Body of pancreas (tissue), 4 donors: ENCODE results near the gene TCAP. TPM values are rescaled to one million over a fixed set of nuclear protein-coding genes. Genes with fewer than 3 reads are reported as not detected.

Source experiments
- ATAC-seq: fragments of 150-250 bp; one replicate; pipeline ENCODE4 v1.9.1; 2016
- DNase-seq, 4 donors: peaks; one replicate each; pipeline ENCODE4 v3.0.0-alpha.2; 2019
- H3K27ac ChIP-seq, 4 donors: fragments of 200-600 bp; sonication (generic); 1 replicate in 3 of 4; 2 replicates in 1 of 4; pipeline versions ENCODE4 v1.5.1 to v1.6.1; 2016 to 2019; ENCODE audit warnings: mild to moderate bottlenecking in 1 of 4, mixed read lengths in 1 of 4, moderate library complexity in 1 of 4
- H3K27me3 ChIP-seq, 2 donors: fragments of 200-600 bp; sonication (generic); one replicate each; pipeline ENCODE4 v1.6.0; 2016; ENCODE audit warnings: mild to moderate bottlenecking in 1 of 2
- H3K36me3 ChIP-seq, 2 donors: fragments of 200-600 bp; sonication (generic); replicated peaks in 1 of 2; 2 replicates each; pipeline ENCODE4 v1.5.1; 2016; ENCODE audit warnings: low read depth in 2 of 2; ENCODE audit not compliant: insufficient read depth in 1 of 2
- H3K4me1 ChIP-seq: fragments of 200-600 bp; sonication (generic); one replicate; pipeline ENCODE4 v1.6.0; 2016
- H3K4me3 ChIP-seq, 2 donors: fragments of 200-600 bp; sonication (generic); 1 replicate in 1 of 2; 2 replicates in 1 of 2; pipeline ENCODE4 v1.5.1; 2016 to 2019
- H3K9me3 ChIP-seq, 3 donors: fragments of 200-600 bp; sonication (generic); 1 replicate in 2 of 3; 2 replicates in 1 of 3; pipeline ENCODE4 v1.5.1; 2016
- POLR2A ChIP-seq, 3 donors: fragments of 450-650 bp; IDR thresholded peaks; one replicate each; pipeline ENCODE4 v1.6.1; 2016; ENCODE audit warnings: antibody characterized with exemption in 3 of 3, mild to moderate bottlenecking in 2 of 3
- WGBS, 2 donors: methylation state at CpG; one replicate each; pipeline ENCODE4 v1.1.5; 2017; 5-methylcytosine and 5-hydroxymethylcytosine counted together
- intact Hi-C: fragments of 100-400 bp; cut with DNase I; formaldehyde crosslinking; loops from one replicate; pipeline ENCODE4 v1.15.1; 2023
- total RNA-seq, 2 donors: library from RNA; depleted of rRNA; stranded (reverse); fragments of >200 nt; gene quantifications; one replicate each; pipeline ENCODE4 v1.1.0, GENCODE V29; 2016
- TF ChIP-seq, protein P1 (sequence below), 7 experiments: fragments of 450-650 bp in 4 of 7; fragments of 200-600 bp in 3 of 7; sonication (generic) in 3 of 7; IDR thresholded peaks; one replicate each; pipeline ENCODE4 v1.5.1; 2016 to 2019; ENCODE audit warnings: antibody characterized with exemption in 7 of 7

Gene TCAP
- total RNA-seq, 2 donors from 2014 or later, result 0.26 TPM; not detected in 1

DNA sequence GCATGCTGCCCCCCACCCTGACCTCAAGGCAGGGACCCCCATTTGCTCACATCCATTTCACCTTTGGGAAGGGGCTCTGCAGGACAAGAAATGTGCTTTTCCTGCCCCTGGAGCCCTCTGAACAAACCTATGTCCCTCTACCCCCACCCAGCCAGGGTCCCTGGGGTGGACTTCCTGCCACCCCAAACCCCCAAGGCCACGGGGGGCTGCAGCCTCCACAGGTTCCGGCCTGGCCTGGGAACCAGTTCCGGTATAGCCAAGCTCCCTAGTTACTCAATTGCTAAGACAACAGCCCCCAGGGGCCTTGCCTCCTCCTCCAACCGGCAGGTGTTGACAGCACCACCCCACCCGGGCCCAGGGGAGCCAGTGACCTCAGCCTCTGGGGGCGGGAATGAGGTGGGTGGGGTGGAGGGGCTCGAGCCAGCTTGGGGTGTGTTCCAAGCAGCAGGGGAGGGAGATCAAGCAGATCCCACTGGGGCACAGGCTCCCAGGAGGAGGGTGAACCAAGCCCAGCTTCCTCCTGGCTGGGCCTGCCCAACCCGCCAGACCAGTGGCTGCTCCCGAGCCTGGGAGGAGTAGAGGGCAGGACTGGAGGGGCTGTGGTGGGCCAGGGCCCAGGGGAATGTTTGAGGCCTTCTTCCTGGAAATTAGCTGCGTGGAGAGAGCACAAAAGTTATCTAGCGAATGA lies 9.7 kb downstream of the TCAP start:
- peak overlapping the region; percentile 30 to 78 (median 70) for H3K27ac ChIP-seq
- H3K27me3 ChIP-seq, result no peaks in the 10 kb centered on the region
- H3K36me3 ChIP-seq, result no peaks in the 10 kb centered on the region
- no peak overlapping the region for H3K4me3 ChIP-seq
- no peaks in the 10 kb centered on the region for H3K9me3 ChIP-seq
- intact Hi-C loops, result no loop called here
- ATAC-seq (peak; percentile 73), DNase-seq (peak; percentile 52 to 73 (median 64))
- TF ChIP-seq, protein P1, sequence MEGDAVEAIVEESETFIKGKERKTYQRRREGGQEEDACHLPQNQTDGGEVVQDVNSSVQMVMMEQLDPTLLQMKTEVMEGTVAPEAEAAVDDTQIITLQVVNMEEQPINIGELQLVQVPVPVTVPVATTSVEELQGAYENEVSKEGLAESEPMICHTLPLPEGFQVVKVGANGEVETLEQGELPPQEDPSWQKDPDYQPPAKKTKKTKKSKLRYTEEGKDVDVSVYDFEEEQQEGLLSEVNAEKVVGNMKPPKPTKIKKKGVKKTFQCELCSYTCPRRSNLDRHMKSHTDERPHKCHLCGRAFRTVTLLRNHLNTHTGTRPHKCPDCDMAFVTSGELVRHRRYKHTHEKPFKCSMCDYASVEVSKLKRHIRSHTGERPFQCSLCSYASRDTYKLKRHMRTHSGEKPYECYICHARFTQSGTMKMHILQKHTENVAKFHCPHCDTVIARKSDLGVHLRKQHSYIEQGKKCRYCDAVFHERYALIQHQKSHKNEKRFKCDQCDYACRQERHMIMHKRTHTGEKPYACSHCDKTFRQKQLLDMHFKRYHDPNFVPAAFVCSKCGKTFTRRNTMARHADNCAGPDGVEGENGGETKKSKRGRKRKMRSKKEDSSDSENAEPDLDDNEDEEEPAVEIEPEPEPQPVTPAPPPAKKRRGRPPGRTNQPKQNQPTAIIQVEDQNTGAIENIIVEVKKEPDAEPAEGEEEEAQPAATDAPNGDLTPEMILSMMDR (IDR thresholded peaks at IDR 0.05), result no peak
- TF ChIP-seq POLR2A (IDR thresholded peaks at IDR 0.05), result peak in 2 of 3 donors; percentile 34 to 37
- 41 to 43% methylated on average over 6 to 9 of the region's 11 CpGs for WGBS, 2 donors
- H3K4me1 ChIP-seq, result peaks cover 37% of the 10 kb centered on the region

DNA sequence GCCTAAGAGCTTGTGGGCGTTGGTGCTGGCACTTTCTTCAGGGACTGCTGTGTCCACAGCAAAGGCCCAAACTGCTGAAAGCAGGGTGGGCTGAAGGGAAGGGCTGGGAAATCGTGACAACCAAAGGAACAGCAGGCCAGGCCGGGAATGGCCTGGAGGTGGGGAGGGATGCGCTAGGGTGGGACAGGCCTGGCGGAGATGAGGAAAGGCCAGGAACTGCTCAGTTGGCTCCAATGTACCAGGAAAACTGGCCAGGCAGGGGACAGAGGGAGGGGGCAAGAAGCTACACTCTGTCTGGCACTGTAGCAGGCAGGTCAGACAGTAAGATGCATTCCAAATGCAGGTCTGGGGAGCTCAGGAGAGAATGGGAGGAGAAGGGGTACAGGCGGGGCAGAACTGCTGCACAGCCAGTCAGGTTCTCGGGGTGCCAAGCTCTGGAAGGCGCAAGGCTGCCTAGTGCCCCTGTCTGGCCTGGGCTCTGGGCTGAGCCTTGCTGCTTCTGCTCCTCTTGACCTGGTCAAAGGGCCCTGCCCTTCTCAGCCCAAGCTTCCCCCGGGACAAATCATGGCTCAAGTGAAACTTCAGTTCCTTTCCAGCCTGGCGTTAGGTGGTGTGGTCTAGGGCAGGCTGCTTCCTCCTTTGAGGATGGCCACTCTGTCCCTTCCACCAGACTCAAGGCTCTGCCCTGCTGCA lies 10.4 kb downstream of the TCAP start:
- WGBS, 2 donors, result 68 to 78% methylated on average over 9 to 10 of the region's 10 CpGs

DNA sequence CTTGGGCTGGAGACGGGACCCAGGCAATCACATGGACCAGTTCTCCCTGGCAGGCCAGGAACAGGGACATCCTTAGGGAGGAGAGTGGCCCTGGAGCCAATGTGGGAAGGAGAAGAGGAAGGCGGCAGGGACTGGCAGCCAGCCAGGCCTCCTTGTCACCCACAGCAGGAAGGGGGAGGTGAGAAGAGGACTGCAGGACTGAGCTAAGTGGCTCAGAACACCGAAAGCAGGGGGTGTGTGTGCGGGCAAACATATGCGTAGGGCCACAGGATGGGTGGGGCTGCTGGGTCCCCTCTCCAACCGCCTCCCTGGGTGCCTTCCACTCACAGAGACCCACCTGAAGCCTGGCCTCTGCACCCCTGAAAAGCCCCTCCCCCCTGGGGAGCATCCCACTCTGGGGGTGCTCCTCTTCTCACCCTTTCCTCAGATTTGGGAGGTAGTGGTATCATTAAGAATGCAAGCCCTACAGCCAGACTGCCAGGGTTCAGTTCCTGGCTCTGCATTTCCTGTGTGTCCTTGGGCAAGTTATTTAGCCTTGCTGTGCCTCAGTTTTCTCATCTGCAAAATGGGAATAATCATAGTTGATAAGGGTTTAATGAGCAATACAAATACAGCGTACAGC lies 11.2 kb downstream of the TCAP start:
- TF ChIP-seq, protein P1 (IDR thresholded peaks at IDR 0.05), result no peak
- no peak for TF ChIP-seq POLR2A (IDR thresholded peaks at IDR 0.05)
- H3K27ac ChIP-seq, result peak overlapping the region in 3 of 4 donors; percentile 65 to 78 (median 76)
- no peaks in the 10 kb centered on the region for H3K27me3 ChIP-seq
- H3K4me3 ChIP-seq, result no peak overlapping the region
- peak; percentile 17 for ATAC-seq
- WGBS, 2 donors, result 57 to 61% methylated on average over 7 of the region's 7 CpGs
- H3K36me3 ChIP-seq, result no peaks in the 10 kb centered on the region
- DNase-seq, result peak; percentile 46 to 69 (median 60)
- peaks cover 35% of the 10 kb centered on the region for H3K4me1 ChIP-seq
- intact Hi-C loops, result no loop called here
- no peaks in the 10 kb centered on the region for H3K9me3 ChIP-seq

More for the DNA sequence above, 10.4 kb downstream of the TCAP start:
- Histone ChIP-seq H3K27ac (peak overlapping the region in 3 of 4 donors; percentile 65 to 78 (median 76)), H3K9me3 (no peaks in the 10 kb centered on the region), H3K27me3 (no peaks in the 10 kb centered on the region), H3K4me3 (no peak overlapping the region), H3K36me3 (no peaks in the 10 kb centered on the region), H3K4me1 (peaks cover 37% of the 10 kb centered on the region)
- DNase-seq, result no peak
- TF ChIP-seq, protein P1 (IDR thresholded peaks at IDR 0.05), result no peak
- TF ChIP-seq POLR2A (IDR thresholded peaks at IDR 0.05), result no peak
- no peak for ATAC-seq
- intact Hi-C loops, result no loop called here

DNA sequence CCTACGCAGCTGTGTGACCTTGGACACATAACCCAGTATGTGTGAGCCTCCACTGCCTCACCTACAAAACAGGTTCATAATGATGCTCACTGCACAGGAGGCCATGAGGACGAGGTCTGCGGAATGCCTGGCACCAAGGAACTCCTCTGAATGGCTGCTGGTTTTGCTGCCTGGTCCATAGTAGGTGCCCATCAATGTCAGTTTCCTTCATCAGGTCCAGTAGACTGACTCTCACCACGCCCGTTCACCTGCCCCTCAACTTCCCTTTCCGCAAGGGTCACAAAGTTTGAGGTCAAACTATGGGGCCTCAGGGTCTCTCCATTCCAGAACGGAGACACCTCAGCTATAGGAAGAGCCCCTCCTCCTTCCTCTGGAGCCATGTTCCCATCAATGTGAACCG lies 11.9 kb downstream of the TCAP start:
- intact Hi-C loops, result no loop called here
- WGBS, 2 donors, result 67 to 93% methylated on average over 5 to 8 of the region's 8 CpGs
- no peaks in the 10 kb centered on the region for H3K36me3 ChIP-seq
- DNase-seq (no peak), ATAC-seq (no peak)
- H3K27me3 ChIP-seq, result no peaks in the 10 kb centered on the region
- H3K27ac ChIP-seq, result no peak overlapping the region
- no peaks in the 10 kb centered on the region for H3K9me3 ChIP-seq
- no peak for TF ChIP-seq POLR2A (IDR thresholded peaks at IDR 0.05)
- TF ChIP-seq, protein P1 (IDR thresholded peaks at IDR 0.05), result no peak
- no peak overlapping the region for H3K4me3 ChIP-seq
- H3K4me1 ChIP-seq, result peaks cover 27% of the 10 kb centered on the region
